22Rv1 (cell line): ENCODE results near the gene PCBD2.

ENCODE experiments used
- ZFX ChIP-seq: fragments of 450-650 bp; IDR thresholded peaks from 2 replicates; pipeline ENCODE4 v1.6.1; 2017; ENCODE audit warnings: antibody characterized with exemption, borderline replicate concordance
- TF ChIP-seq, protein P1 (sequence below): fragments of 450-650 bp; IDR thresholded peaks from 2 replicates; pipeline ENCODE4 v1.5.1; 2017; ENCODE audit warnings: mild to moderate bottlenecking

- TF ChIP-seq, protein P1, sequence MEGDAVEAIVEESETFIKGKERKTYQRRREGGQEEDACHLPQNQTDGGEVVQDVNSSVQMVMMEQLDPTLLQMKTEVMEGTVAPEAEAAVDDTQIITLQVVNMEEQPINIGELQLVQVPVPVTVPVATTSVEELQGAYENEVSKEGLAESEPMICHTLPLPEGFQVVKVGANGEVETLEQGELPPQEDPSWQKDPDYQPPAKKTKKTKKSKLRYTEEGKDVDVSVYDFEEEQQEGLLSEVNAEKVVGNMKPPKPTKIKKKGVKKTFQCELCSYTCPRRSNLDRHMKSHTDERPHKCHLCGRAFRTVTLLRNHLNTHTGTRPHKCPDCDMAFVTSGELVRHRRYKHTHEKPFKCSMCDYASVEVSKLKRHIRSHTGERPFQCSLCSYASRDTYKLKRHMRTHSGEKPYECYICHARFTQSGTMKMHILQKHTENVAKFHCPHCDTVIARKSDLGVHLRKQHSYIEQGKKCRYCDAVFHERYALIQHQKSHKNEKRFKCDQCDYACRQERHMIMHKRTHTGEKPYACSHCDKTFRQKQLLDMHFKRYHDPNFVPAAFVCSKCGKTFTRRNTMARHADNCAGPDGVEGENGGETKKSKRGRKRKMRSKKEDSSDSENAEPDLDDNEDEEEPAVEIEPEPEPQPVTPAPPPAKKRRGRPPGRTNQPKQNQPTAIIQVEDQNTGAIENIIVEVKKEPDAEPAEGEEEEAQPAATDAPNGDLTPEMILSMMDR, result no peak
- no peak for TF ChIP-seq ZFX
These were observed 27.6 kb downstream of the PCBD2 start for GRCh38 chr5:134932508-134932907.
